ENCODE data around the gene BCL2L15. TPM values are rescaled to one million over a fixed set of nuclear protein-coding genes. Genes with fewer than 3 reads are reported as not detected.
A peak's percentile ranks its signal among the peaks of the same experiment; 100 is the strongest.

BCL2L15 gene
- total RNA-seq, 1 experiment from 2014 or later, result 0.17 TPM

GRCh38 chr1:113846391-113847035 lies 40.9 kb downstream of the BCL2L15 start:
- Mint-ChIP-seq H3K4me1 (no peaks in the 10 kb centered on the region), H3K4me3 (no peak overlapping the region), H3K36me3 (peaks cover 6% of the 10 kb centered on the region; the same call in 1 of the 2 replicates), H3K27me3 (ENCODE audit: low read depth) (peaks cover 3% of the 10 kb centered on the region; the same call in 1 of the 2 replicates), H3K27ac (no peak overlapping the region), H3K9me3 (peaks cover 23% of the 10 kb centered on the region)
- ChIA-PET POLR2A (no interaction called here), CTCF (interaction anchor here (0.6 kb wide), 1 partner anchor 117 kb away, joined by 3 read pairs; no protein-coding TSS in a partner anchor)
- TF ChIP-seq MAX (CRISPR knock-in tag; IDR thresholded peaks at IDR 0.05) (no peak), ZNF317 (CRISPR knock-in tag; IDR thresholded peaks at IDR 0.05; ENCODE audit: borderline replicate concordance, low read depth) (peak; percentile 94)
- ATAC-seq (no peak), DNase-seq (ENCODE audit: low spot score) (no peak)

- H3K4me3 Mint-ChIP-seq, result no peak overlapping the region
- POLR2A ChIA-PET, result no interaction called here
- peaks cover 3% of the 10 kb centered on the region; the same call in 1 of the 2 replicates for H3K9me3 Mint-ChIP-seq
Observed at GRCh38 chr1:113836534-113836933, 50.8 kb downstream of the BCL2L15 start.

More at GRCh38 chr1:113836534-113836933, 50.8 kb downstream of the BCL2L15 start:
- TF ChIP-seq EMX1 (CRISPR knock-in tag; IDR thresholded peaks at IDR 0.05) (no peak), SOX15 (CRISPR knock-in tag; IDR thresholded peaks at IDR 0.05) (no peak), RORB (CRISPR knock-in tag; IDR thresholded peaks at IDR 0.05) (no peak), ARID4B (CRISPR knock-in tag; IDR thresholded peaks at IDR 0.05; ENCODE audit: borderline replicate concordance) (no peak), TP53 (CRISPR knock-in tag; IDR thresholded peaks at IDR 0.05) (no peak), ZNF281 (CRISPR knock-in tag; IDR thresholded peaks at IDR 0.05) (no peak), ZMAT4 (CRISPR knock-in tag; IDR thresholded peaks at IDR 0.05) (no peak), SP1 (CRISPR knock-in tag; conservative IDR thresholded peaks at IDR 0.05) (no peak), ATF6 (CRISPR knock-in tag; IDR thresholded peaks at IDR 0.05) (no peak), OVOL2 (CRISPR knock-in tag; IDR thresholded peaks at IDR 0.05; ENCODE audit: borderline replicate concordance) (no peak), SMAD3 (CRISPR knock-in tag; IDR thresholded peaks at IDR 0.05; ENCODE audit: borderline replicate concordance) (no peak), RELA (CRISPR knock-in tag; IDR thresholded peaks at IDR 0.05; ENCODE audit: borderline replicate concordance) (no peak), STAT6 (CRISPR knock-in tag; conservative IDR thresholded peaks at IDR 0.05; ENCODE audit: low read depth) (no peak), ZNF512 (CRISPR knock-in tag; IDR thresholded peaks at IDR 0.05; ENCODE audit: borderline replicate concordance) (no peak), NR1H2 (CRISPR knock-in tag; IDR thresholded peaks at IDR 0.05) (no peak), GABPB1 (CRISPR knock-in tag; IDR thresholded peaks at IDR 0.05) (no peak)
- H3K4me1 Mint-ChIP-seq, result no peaks in the 10 kb centered on the region
- H3K27ac Mint-ChIP-seq, result no peak overlapping the region
- ATAC-seq (no peak), DNase-seq (ENCODE audit: low spot score) (no peak)
- CTCF ChIA-PET, result interaction anchor here (0.6 to 2.2 kb wide), 10 partner anchors 11 to 1030 kb away, joined by 3 to 7 read pairs (median 3); partner anchors contain the start of gene OLFML3
- H3K36me3 Mint-ChIP-seq, result no peaks in the 10 kb centered on the region
- H3K27me3 Mint-ChIP-seq (ENCODE audit: low read depth), result peaks cover 8% of the 10 kb centered on the region; the same call in 1 of the 2 replicates

Data from WTC11 (cell line).